Hepatocyte (in vitro differentiated cells): ENCODE data around the gene NME8.

ENCODE experiments used
- CTCF ChIP-seq: fragments of 200-600 bp; sonication (generic); IDR thresholded peaks from 2 replicates; pipeline ENCODE4 v1.5.1; 2016; ENCODE audit warnings: antibody characterized with exemption, mild to moderate bottlenecking; ENCODE audit not compliant: poor library complexity
- EZH2 ChIP-seq: fragments of 200-600 bp; sonication (generic); IDR thresholded peaks from 2 replicates; pipeline ENCODE4 v1.6.1; 2016; ENCODE audit warnings: antibody characterized with exemption, mild to moderate bottlenecking, borderline replicate concordance

GRCh38 chr7:37820708-37821468 lies 27.5 kb upstream of the NME8 start:
- TF ChIP-seq CTCF (no peak), EZH2 (no peak)
